C4-2B (cell line): Measurements from ENCODE around the gene PTPRQ.

Source experiments
- H3K27ac ChIP-seq: fragments of 450-650 bp; 2 replicates; pipeline ENCODE4 v1.5.1; 2017
- CTCF ChIP-seq: fragments of 450-650 bp; conservative IDR thresholded peaks from 2 replicates; pipeline ENCODE4 v1.5.1; 2017; ENCODE audit warnings: mild to moderate bottlenecking
- ZFX ChIP-seq: fragments of 450-650 bp; IDR thresholded peaks from 2 replicates; pipeline ENCODE4 v1.6.1; 2017

PTPRQ gene

DNA sequence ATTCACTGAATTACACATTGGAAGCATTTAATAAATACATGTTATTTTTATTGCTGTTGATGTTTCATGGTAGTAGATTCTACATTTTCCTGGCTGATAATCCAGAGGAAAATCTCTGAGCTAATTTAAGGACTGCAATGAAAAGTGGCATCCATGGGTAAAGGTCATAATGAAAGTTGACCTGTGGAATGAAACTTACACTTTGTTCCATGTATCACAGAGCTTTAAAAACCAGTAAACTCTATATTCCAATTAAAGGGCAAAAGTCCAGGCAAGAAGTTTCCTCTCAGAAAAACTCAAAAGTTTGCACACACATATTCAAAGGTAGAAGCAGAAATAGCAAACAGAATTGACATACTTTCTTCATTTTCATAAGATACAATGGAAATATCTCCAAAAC, 218.6 kb downstream of the PTPRQ start:
- no peak overlapping the region for H3K27ac ChIP-seq
- no peak for TF ChIP-seq ZFX
- no peak for TF ChIP-seq CTCF

- H3K27ac ChIP-seq = no peak overlapping the region
- TF ChIP-seq ZFX (no peak), CTCF (no peak)
These were observed 226.2 kb downstream of the PTPRQ start for GRCh38 chr12:80670214-80670613.

DNA sequence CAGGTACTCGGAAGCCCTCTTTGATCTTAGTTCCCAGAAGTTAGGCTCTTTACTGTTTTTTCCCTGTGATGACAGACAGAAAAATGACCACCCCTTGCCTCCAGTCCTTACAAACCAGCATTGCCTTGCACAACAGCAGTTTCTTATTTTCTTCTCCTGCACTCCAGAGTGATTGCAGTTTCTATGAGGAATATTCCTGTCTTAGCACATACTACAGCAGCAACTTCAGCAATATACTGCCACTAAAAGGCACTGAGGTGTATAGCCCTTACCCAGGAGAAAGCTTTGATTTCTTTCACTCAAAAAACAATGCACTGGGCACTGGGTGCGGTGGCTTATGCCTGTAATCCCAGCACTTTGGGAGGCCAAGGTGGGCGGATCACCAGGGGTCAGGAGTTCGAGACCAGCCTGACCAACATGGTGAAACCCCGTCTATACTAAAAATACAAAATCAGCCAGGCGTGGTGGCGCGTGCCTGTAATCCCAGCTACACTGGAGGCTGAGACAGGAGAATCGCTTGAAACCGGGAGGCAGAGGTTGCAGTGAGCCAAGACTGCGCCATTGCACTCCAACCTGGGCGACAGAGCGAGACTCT, 232.1 kb downstream of the PTPRQ start:
- peak overlapping the region; percentile 61 for H3K27ac ChIP-seq

DNA sequence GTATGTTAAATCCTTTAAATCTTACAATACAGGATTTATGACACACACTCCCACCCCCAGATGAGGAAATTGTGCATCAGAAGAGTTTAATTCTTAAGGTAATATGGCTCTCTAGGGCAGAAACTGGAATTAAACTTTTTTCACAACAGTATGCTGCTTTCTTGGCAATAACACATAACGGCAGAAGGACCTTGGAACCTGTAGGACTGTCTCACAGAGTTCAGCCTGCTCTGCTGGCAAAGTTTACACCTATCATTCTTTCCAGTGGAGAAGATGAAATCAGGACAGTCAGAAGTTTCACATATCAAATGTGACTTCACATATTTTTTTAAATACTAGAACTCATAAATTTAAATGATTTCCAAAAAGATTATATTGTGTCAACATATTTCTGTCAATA, 232.8 kb downstream of the PTPRQ start:
- H3K27ac ChIP-seq = peak overlapping the region; percentile 61; the same call in 1 of the 2 replicates
- TF ChIP-seq ZFX (no peak), CTCF (no peak)

GRCh38 chr12:80677994-80678393, 234.0 kb downstream of the PTPRQ start:
- TF ChIP-seq CTCF (no peak), ZFX (no peak)
- no peak overlapping the region for H3K27ac ChIP-seq

- TF ChIP-seq CTCF (no peak), ZFX (no peak)
- H3K27ac ChIP-seq = no peak overlapping the region
These were observed 235.5 kb downstream of the PTPRQ start for GRCh38 chr12:80679346-80680131.

DNA sequence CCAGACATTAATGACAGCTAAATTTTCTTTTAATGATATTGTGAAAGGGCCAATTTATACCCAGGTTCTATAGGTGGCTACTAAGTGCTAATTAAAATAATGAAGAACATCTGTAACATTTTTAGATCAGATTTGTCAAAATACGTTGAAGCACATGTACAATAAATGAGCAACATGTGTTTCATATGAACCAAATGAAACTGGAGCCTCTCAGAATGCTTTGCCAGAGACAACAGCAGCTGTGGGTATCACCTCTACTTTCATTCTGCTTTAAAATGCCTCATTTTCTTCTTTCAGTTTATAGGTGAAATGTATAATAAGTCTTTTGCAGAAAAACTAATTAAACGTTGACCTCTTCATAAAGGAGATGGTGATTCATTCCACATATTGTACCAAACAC, 237.3 kb downstream of the PTPRQ start:
- TF ChIP-seq ZFX (no peak), CTCF (no peak)
- H3K27ac ChIP-seq = no peak overlapping the region

DNA sequence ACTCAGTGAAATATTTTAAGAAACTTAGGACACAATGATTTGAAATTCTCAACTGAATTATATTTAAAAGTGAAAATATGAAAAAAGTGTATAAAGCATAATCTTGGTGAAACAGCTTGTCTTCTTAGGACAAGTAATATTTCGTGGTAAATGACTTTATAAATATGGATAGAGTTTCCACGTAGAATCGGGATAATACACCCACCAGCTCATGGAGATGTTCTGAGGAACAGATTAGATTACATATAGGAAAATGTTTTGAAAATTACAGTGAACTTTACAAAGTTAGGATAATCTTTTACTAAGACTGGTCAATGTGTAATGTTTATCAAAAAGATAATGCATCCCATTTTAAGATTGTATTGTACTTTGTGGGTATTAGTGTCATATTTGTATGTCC, 237.8 kb downstream of the PTPRQ start:
- H3K27ac ChIP-seq = no peak overlapping the region
- no peak for TF ChIP-seq ZFX
- TF ChIP-seq CTCF = no peak
